Stimulated activated CD4-positive, alpha-beta T cell treated with anti-CD3 and anti-CD28 coated beads, TNF-alpha, amount 100 ng/mL, for 48 hours (primary cell): Measurements from ENCODE around the gene GALNT9.

Source experiments
- DNase-seq, 3 donors: peaks; one replicate each; pipeline ENCODE4 v3.0.0-alpha.2; 2020; ENCODE audit warnings: low read depth in 3 of 3

Gene GALNT9

DNA sequence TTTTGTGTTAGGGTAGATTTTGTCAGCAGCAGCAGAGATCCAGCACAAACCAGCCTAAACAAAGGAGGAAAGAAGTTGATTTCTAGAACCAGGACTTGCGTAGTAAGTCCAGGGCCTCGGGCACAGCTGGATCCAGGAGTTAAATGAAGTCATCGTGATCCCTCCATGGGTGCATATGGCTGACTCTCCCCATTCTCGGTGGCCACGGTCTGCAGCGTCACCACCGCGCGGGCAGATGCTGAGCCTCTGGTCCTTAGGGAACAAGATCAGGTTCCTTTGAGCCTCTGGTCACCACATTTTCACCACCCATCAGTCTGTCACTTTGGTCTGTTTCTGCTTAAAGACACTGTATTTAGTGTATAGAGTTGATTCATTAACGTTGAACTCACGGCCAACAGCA lies 14.8 kb upstream of the GALNT9 start:
- DNase-seq, result no peak

DNA sequence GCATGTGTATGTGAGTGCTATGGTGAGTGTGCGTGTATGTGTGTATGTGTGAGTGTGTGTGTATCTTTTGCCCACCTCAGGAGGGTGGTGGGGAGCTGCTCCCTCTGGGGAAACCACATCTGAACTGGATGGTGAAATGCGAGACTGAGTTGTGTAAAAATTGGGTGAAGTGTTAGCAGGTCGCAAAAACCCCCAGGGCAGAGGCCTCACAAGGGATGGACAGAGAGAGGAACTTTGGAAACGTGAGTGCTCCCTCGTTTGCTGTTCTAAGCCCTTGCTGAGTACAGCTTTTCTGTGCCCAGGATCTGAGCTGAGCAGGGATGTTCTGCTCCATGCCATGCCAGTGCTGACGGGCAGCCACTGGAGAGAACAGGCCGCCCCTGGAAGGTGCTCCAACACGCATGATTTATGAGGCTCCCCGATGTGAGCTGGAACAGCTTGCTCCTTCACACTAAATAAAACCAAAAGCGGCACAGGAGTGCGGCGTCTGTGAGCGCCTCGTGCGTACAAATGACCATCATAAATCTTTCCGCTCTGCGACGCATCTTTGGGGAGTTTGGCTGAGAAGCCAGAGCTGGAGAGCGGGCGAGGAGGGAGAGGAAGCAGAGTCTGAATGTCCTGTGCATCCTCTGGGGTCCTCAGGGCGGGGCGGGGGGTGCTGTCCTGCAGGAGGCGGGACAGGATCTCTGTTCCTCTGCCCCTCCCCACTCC lies 14.1 kb upstream of the GALNT9 start:
- no peak for DNase-seq

DNA sequence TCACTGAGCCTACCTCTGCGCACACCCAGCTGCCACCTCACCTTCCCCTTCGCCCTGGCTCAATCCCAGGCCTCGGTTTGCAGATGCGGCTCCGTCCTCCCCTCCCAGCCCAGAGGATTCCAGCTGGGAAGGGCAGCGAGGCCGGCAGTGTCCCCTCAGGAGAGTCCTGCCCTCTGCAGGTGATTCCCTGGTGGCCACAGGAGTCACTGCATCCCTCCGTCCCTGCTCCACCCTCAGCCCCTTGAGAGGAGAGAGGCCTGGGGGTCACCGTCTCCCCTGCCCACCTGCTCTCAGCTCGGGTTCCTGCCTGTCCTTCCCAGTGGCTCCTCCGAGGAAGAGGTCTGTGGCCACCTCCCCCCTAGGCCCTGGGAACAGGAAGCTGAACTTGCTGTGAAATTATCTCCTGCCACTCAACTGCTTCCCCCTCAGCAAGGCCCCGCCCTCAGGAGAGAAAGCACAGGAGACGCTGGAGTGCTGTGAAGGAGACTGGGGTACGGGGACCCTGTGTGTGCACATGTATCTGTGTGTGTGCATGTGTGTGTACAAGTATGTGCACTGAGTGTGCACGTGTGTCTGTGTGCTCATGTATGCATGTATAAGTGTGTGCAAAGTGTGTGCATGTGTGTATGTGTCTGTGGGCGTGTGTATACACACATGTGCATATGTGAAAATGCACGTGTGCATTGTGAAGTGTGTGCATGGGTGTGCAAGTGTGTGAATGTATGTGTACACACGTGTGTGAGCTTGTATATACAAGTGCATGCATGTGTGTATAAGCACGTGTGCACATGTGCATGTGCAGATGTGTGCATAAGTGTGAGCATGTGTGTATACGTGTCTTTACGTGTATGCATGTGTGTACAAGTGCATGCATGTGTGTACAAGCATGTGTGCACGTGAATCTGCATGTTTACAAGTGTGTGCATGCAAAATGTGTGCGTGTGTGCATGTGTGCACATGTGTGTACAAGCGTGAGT lies 13.2 kb upstream of the GALNT9 start:
- DNase-seq, result no peak

DNA sequence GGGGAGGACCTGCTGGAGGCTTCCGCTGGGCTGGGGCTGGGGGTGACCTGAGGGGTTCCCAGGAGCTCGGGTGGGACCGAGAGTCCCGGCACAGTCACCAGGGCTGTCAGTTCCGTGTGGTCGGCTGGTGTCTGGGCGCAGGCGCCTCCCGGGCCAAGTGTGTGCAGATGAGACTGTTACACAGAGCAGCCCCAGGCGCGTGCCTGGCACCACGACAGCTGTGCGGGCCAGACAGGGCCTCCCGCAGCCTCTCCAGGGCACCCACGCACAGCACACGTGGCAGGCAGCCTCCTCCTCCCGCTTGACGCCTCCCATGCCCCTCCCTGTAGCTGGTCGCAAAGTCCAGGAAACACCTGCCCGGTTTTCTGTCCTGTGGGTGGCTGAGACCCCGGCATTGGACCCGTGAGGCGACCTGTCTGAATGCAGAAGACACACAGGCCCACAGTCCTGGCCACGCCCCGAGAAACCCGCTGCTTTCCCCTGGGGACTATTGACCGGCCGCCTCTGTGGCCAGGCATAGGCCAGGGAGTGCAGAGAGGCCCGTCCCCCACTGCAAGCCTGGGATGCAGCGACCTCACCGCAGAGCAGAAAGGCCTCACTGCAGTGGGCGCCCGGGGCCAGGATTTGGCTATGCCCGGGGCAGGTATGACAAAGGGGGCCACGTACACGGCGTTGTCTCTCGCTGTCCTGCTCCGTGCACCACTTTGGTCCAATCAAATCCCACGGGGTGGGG lies 12.1 kb upstream of the GALNT9 start:
- no peak for DNase-seq

DNA sequence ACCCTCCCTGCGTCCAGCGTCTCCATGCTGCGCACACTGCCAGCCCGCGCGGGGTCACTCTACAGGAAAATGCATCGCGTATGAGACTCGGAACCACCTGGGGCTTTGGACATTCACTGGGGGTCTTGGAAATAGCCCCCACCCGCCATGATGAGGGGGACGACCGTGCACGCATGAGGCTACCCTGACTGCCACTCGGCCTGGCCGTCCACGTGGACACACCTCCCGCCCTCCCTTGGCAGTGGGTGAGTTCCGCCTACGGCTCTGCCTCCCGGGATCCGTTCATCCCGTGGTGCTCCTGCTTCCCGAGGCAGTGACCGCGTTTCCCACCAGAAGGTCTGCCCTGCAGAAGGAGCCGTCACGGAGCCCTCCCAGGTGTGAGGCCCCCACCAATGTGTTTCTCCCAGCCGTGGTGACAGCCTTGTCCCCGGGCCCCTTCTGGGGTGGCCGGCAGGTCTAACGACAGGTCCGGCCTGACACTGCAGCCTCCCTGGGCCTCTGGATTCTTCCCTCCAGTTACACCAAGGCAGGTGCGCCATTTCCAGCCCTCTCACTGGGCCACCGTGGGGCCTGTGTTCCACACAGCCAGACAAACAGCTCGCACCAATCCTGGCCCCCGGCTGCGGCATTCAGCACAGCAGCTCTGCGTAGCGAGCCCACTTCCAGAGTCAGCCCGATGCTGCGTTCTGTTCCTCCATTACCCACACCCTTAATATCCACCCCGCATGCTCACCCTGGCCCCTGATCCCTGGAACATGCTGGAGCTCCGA lies 11.1 kb upstream of the GALNT9 start:
- no peak for DNase-seq

DNA sequence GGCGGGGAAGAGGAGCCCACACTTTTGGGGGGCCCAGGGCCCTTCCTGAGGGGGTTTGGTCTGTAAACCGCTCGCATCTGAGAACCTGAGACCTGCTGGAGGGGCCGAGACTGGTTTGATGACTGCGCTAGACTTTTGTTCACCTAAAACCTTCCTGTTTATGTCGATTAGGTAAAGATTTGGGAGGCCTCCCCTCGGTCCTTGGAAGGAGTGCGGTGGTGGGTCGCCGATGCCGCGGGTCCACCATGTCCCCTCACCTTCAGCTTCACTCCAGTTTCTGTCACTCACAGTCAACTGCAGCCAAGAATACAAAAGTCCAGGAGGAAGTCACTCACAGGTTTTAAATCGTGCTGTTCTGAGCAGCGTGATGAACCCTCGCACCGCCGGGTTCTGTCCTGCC lies 10.5 kb upstream of the GALNT9 start:
- DNase-seq, result no peak

DNA sequence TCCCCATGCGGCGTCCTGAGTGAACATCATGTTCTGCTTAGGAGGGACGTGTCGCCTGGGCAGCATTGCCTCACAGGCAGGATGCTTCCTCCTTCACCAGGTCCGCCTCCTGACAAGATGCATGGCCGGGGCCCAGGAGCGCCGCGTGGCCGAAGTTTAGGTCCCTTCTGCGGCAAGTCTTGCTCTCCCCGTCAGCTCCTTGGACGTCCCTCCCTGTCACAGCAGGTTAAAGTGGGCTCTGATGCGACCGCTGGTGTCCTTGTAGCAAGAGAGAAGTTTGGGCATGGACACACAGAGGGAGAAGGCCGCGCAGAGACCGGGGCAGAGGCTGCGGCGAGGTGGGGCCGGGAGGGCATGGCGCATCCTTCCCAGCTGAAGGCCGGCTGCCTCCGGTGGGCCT lies 9.4 kb upstream of the GALNT9 start:
- no peak for DNase-seq

DNA sequence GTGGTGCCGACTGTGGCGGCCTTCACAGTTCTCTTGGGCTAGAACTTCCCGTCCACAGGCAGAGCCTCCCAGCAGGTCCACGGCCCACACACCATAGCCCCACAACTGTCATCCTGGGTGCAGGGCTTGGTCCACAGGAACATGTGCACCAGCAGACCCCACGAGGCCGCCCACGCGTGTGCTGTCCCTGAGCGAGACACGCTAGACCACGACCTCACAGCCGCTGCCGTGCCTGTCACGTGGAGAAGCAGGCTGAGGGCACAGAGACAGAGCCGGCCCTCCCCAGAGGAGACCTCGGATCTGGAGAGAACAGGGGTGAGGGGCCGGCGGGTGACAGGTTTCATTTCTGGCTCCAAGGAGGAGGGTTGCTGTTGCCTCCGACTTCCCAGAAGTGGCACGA lies 8.9 kb upstream of the GALNT9 start:
- DNase-seq, result no peak

DNA sequence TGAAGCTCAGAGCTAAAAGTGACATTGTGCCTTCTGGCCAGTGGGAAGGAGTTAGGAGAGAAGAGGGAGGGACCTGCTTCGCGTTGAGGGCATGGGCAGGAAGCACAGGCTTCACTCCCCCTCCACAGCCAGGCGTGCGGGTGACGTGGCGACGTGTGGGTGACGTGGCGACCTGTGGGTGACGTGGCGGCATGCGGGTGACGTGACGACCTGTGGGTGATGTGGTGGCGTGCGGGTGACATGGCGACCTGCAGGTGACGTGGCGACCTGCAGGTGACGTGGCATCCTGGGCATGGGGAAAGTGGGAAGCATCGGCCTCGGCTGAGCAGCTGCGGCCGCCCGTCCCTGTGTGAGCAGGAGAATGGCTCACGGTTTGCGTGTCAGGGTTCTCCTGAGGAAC lies 8.2 kb upstream of the GALNT9 start:
- no peak for DNase-seq

DNA sequence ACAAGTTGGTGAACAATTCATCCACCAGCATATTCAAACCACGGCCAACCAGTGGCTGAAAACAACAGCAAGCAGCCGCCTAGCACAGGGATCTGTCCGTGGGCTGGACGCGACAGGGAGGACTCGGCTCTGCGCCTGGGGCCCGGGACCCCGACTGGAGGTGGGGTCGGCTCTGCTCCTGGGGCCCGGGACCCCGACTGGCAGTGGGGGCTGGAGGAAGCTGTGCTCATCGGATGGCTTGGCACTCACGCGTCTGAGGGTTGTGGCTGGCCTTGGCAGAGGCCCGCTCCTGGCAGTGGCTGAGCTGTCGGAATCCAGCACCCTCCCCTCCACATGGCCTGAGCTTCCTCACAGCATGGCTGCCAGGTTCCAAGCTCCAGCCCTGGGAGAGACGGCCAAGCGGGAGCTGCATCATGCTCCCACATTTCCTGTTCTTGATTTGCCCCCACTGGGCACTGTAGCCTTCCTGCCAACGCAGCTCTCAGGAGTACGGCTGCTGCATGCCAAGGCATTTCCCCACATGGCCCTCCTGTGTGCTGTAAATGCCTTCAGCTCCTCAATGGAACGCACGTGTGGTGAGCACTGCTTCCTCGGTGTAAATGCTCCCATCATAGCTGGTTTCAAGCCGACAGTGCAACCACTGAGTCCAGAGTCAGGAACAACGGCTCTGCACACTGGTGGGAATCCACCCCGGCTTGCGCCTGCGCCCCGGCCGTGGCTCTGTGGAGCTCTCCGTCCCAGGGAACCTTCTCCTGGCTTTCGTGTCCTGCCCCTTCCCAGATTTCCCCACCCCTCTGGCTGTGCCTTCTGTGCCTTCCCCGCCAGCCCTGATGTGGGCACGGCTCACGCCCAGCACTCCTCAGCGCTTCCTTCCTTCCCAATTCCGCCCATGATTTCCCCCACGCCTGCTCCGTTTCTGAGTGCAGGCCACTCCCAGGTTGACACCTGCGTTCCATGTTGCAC lies 7.3 kb upstream of the GALNT9 start:
- DNase-seq, result no peak

DNA sequence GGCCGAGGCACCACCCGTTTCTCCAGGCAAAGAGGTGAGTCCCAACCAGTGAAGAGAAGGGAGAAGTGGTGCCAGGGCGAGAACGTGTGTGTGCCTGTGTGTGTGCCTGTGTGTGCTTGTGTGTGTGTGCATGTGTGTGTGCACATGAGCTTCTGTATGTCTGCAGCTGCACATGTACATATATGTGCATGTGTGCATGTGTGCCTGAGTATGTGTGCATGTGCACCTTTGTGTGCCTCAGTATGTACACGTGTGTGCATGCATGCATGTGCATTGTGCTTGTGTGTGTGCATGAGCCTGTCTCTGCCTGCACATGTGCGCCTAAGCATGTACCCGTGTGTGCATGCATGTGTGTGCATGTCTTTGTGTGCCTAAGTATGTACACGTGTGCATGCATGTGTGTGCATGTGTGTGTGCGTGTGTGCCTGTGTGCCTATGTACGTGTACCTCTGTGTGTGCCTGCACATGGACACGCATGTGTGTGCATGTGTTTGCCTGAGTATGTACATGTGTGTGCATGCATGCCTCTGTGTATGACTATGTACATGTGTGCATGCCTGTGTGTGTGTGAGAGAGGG lies 5.9 kb upstream of the GALNT9 start:
- DNase-seq, result no peak

DNA sequence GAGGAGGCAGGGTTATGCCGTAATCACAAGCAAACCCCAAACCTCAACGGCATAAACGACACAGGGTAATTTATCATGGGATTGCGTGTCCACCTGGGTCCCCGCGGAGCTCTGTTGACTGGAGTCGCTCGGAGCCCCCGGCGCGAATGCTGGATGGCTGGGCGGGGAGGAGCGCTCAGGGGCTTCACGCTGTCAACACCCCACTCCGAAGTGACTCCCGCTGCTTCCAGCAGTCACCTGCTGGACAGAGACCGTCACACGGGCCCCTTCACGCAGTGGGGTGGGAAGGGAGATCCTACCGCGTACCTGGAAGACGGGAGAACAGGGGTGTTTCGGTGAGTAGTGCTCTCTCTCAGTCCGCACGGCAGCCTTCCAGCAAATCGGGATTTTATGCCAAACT lies 4.4 kb upstream of the GALNT9 start:
- no peak for DNase-seq

DNA sequence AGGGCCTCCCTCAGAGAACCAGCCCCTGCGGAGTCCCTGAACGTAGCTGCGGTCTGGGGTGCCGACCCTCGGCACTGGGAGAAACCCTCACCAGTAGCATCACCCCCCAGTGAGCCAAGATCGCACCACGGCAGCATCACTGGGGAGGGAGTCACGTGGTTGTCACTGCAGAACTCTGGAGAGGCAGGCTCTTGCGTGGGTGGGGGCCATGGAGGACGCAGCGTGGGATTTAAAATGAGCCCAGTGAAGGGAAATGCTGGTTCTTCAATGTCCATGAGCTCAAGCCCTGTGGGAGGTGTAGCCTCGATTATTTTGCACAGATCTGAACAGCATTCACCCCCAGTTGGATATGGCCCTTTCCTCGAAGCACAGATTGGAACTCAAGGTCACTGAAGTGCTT lies 3.9 kb upstream of the GALNT9 start:
- DNase-seq, result no peak

DNA sequence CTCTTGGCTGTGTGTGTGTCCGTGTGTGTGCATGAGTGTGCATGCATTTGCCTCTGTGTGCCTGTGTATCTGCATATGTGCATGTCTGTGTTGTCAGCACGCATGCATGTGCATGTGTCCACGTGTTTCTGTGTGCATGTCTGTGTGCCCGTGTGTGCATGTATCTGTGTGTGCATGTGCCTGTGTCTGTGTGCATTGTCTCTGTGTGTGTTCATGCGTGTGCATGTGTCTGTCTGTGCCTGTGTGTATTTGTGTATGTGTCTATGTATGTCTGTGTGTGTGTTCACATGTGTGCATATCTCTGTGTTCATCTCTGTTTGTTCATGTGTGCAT lies 1.1 kb upstream of the GALNT9 start:
- DNase-seq, result no peak

DNA sequence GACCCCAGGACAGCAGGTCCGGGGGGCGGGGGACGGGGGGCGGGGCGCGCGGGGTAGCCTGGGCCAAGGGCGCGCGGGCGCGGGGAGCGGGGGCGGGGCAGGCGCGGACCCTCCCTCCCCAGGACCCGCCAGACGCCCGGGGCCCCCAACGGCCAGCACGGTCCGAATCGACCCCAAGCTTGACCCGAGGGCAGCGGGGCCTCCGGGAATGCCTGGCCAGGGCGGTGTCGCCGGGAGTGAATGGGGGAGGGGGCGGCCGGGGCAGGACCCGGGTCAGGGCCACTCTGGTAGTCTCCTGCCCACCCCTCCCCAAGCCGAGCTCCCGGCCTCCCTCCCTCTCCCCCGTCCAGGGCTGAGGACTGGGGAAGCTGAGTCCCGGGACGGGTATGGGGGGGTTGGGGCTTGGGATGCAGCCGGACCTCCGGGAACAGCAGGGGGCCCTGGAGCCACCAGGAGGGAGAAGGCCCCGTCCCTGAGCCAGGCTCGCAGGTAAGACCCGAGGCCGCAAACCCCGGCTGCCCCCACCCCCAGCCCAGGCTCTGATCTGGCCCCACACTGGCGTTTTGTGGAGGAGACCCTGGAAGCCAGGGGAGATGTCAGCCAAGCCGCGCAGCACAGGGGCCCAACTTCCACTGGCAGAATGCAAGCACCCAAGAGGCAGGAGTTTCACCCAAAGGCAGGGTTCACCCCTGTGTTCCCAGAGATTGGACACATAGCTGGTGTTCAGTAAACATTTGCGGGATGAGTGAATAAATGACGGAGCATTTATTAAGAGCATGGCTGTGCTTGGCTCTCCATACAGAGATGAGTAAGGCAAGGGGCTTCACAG lies 545 bp upstream of the GALNT9 start:
- no peak for DNase-seq

DNA sequence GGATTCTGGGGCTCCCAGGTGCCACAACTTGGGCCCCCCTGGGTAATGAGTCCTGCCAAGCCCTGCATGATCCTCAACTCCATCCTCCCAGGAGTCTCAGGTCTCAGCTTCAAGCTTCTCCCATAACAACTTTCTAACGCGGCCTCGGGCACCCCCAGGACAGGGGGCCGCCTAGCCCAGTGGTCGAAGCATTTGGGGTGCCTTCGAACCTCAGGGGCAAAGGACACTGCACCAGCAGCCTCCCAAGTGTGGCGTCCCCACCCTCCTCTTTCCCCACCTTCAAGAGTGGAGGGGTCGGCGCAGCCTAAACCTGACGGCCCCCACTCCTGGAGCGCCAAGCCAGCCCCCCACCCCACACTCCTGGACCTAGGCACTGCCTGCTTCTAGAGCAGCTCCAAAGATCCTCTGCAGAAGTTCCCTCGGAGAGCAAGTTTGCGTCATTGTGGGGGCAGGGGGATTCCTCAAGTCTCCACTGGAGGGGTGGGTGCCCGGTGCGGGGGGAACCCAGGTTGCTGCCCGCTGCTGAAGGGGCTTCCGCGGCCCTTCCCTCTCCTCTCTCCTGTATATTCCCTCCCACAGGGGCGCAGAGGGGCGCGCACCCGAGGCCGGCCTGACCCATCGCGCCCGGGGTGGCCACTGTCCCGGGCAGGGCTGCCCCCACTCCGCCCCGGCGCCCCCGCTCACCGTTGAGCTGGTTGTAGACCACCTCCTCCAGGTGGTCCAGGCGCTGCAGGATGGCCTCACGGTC lies 933 bp downstream of the GALNT9 start:
- no peak for DNase-seq

DNA sequence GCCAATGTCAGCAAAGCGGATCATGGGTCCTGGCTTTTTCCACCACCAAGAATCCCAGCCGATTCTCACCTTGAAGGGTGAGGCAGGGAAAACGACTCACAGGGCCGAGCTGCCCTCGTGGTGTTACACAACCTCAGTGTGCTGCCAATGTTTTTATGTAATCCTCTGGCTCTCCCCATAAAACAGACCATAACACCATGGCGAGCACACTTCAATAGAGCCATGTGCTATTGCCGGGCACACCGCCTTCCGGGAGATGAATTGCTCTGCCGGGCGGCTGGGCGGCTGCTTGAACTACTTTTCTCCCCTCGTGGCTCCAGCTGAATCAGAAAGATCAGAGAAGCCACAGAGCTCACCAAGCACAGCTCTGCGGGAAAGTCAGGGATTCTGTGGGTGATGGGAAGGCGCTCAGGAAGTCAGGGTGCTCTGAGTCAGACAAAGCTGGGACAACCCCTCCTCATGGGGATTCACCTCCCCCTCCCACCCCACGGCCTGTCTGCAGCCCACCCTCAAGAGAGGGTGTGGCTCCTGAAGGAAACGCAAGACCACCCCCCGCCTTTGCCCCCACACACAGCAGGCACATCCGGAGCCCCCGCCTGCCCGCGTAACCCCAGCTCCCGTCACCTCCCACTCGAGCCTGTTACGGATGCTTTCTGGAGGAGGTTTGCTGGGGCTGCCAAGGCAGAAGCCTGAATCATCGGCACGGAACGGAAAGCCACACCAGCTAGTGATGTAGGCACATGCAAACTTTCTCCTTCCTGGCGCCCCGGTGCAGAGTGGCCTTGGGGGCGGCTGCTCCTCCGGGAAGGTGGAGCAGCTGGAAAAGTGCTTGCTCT lies 1.8 kb downstream of the GALNT9 start:
- peak; percentile 39 to 65 (median 60) for DNase-seq

DNA sequence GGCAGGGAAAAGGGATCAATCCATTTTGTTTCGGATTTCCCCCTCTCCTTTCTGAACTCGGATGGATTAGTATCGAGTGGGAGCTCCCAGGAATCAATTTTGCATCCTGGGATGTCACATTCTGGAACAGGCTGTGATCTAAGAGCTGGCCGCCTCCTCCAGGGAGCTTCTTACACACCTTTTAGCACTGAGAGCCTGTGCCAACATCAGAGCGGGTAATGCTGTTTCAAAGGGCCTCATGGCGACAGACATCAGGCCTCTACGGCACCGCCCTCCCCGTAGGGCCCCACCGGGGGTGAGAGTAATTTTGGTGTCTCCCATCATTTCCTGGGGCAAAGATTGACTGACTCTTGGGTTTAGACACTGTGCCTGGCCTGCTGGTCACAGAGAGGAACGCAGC lies 2.7 kb downstream of the GALNT9 start:
- DNase-seq, result no peak
